GM21576 (cell line): ENCODE measurements around the gene FGF14.

Experiments
- ATAC-seq: cut with Tn5 transposase; IDR thresholded peaks from one replicate; pipeline ENCODE4 v1.9.1; 2021; ENCODE audit warnings: mild to moderate bottlenecking, moderate library complexity; ENCODE audit not compliant: unreplicated experiment

FGF14 gene

DNA sequence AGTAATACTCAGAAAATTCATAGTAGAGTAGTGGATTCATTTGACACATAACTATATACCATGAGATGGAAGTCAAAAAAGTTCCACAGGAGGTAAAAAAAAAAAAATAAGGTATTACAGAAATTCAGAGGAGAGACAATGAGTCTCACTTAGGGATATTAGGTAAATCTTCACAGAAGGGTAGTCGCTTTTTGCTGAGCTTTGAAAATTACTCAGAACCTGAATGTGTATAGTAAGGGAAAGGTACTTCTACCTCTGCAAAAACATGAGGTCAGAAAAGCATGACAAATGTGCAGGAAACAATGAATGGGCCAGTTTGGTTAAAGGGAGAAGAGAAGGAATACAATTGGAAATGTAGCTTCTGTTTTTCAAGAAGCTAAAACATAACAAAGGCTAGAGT is 698.8 kb downstream of the FGF14 start:
- ATAC-seq, result no peak

DNA sequence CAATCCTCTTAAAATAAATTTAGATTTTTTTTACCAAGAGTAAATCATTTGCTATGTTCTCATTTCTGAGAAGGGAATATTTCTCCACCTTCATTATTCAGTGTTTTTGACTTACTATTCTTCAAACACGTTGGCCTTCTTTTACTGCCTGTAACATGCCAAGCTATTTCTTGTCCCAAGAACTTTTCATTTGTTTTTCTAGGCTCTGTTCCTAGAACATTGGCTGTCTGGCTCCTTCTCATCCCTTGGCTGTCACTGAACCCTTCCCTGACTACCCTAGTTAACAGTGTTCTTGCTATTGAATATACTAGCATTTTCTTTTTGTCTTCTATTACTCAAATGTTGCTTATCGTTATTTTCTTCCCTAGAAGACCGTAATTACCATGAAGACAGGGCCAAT is 701.2 kb downstream of the FGF14 start:
- ATAC-seq, result no peak

DNA sequence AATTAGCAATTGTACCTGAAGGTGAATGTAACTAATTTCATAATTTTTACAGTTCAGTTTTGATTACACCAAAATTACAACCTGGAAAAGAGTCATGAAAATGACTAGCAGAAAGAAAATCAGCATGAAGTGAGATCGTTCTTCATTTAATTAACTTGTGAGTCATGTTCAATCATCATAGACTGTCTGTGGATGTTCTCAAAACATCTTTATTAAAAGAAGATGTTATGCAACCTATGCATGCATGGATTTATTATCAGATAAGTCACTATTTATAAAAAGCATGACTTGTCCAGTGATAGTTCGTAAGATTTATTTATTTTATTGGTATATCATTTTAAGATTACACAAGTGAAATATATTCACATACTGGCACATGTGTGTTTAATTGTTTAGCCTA is 703.4 kb downstream of the FGF14 start:
- no peak for ATAC-seq

DNA sequence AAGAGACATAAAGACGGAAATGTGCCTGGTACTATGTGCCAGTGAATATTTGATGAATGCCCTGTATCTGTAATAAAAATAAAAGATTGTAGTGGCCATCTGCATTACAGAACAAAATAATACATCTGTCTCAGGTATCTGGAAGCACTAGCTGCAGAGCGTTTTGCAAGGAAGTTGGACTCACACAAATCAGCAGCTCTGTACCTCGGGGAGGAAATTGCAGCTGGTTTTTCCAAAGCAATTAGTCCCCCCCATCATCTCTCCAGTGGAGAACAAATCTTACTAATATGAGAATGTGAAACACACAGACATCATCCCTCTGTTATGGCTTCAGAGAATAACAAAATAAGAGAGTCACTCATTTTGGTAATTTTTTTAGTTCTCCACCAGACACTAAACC is 704.1 kb downstream of the FGF14 start:
- ATAC-seq, result no peak

DNA sequence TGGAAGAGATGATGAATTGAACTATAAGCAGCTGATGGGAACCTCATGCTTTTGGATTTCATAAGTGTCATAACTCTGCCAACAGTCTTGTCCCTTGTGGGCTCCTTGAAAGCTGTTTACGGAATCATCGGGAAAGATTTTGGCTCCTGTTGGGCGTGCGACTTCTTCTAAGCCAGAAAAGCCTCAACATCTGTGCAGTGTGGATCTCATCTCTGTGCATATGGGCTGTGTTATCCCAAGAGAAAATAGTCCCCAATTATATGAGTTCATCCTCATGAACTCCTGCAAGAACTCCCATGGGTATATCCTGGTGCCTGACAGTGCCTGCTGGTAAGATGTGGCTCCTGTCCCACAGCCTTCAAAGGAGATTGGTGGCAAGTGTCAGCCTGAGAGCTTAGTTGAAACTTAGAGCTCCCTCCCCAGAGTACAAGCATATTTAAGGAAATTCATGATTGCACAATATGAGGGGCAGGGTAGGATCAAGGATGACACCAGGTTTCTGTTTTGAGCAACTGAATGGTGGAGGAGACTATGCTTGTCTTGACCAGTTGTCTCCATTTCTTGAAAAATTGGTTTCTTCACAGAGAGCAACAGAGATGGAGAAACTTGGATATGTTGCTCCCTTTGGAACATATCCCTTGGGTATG is 705.9 kb downstream of the FGF14 start:
- no peak for ATAC-seq

DNA sequence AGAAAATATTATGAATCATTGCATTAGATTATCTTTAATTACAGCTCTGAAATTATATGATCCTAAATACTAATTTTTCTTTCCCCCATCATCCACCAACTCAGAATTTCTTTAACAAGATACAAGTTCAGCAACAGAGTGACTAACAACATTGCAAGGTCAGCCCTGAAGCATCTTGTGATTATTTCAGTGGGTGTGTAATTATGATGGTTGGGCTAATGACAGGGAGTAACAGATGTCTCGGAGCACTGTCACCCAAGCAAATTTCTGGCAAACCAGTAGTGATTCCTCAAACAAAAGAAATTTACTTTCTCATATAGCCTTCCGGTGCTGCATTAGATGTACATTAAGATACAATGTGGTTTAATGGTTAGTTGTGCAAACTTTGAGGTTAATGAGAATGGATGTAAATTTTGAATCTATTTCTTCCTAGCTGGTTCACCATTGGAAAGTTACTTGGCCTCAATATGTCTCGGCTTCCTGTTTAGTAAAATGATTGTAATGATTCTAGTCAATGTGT is 710.4 kb downstream of the FGF14 start:
- ATAC-seq, result no peak

DNA sequence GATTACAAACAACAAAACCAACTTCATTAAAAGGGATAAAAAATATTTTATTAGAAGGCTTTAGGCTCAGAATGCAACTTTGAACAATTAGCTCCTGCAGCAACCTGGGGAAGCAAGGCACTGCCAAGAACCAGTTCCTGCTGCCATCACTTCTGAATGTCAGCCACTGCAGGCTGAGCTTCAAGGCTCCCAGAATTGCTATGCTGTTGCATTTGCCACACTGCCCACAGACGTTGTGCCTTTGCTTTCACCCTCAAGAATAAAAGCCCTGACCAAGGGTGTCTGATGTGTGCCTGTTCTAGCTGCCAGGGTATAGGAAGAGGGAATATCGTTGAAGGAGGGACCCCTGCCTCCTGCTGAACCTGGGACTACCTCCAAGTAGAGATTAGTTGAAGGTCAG is 711.0 kb downstream of the FGF14 start:
- ATAC-seq, result no peak

DNA sequence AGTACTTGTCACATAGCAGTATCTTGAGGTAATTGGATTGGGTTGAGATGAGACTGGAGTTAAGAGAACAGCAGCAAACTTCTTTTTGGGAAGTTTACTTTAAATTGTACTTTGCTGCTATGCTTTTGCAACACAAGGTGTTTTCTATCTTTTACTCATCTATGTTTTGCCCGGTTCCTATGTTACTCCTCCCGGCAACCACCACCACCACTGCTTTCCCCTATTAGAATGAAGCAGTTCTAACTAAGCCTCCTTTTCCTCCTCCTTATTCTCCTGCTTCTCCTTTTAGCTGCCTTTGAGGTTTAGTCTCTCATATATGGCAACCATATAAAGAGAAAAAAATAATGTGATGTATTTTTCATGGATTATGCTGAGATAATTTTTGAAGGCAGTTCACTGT is 715.8 kb downstream of the FGF14 start:
- ATAC-seq, result no peak

DNA sequence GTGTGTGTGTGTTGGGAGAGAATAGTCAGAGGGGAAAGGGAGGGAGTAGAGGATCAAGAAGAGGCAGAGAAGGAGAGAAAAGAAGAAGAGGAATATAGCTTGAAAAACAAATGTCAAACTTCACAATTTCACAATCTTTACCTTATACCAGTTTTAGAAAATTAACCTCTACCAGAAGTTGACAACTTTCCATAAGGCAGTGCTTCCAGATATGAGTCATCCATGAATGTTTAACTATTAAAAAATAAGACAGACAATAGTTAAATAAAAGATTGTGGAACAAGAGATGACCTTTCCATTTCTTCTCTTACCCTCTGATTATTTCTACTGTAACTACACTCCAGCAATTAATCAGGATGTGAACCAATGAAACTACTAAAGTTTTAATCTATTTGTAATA is 720.0 kb downstream of the FGF14 start:
- no peak for ATAC-seq

DNA sequence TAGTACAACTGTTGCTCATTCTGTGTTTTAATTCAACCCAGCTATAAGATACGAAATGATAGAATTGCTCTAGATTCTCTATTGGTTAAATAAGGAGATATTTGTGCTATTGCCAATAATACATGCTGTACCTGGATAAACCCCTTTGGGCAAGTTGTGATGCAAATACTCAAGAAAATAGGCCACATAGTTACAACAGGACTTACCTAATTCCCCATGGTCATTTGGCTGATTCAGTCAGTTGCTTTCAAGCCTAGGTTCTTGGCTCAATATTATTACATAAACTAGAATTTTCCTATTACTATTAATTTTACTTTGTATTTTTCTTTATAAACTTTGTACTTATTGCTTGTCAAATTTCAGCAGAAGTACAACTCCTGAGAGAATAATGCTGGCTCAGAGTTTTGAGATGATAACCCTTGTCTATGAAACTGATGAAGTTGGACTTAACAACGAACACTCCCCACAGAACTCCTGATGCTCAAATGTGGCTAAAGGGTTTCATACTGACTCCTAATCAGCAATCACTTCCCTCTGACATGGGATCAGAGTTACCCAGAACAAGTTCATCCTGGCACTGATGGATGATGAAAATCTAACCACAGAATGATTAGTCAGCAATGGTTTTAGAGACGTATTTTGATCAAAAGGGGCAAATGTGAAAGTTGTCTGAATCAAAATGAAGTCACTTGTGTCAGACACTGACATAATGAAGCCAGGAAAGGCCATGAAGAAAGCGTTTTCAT is 728.3 kb downstream of the FGF14 start:
- ATAC-seq, result no peak

DNA sequence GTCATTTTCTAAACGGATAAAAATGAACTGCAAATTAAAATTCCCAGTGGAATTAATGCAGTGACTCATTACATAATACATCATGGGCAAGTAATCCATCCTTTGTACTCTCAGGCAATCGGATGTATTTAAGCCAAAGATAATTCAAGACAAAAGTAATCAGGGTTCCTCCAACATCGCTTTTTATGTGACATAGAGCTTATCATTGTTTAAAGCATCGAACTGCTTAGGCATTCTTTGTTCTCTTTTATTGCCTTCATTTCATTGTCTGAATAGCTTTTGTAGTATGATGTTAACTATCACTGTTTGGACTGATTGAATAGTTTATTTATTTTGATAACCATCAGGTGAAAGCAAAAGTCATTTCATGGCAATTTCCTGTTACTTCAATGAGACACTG is 740.0 kb downstream of the FGF14 start:
- no peak for ATAC-seq
